ENCODE data around the gene BRK1. TPM values are rescaled to one million over a fixed set of nuclear protein-coding genes. Genes with fewer than 3 reads are reported as not detected.
"Not testable (repeated sequence)": the region's sequence is repeated elsewhere in the genome, so short reads cannot be mapped to it uniquely, and the experiment has no call there.

BRK1 gene
- total and polyA plus RNA-seq, 4 donors, result 103 to 372 (median 197) TPM

- H3K4me3 ChIP-seq (ENCODE audit: low read length in 2 of 2); H3K4me1 ChIP-seq (ENCODE audit: control insufficient read depth in 1 of 2, insufficient read depth in 2 of 2, low read length in 2 of 2); ATAC-seq (ENCODE audit: low FRiP score); H3K27me3 ChIP-seq (ENCODE audit: control insufficient read depth in 1 of 2, insufficient read depth in 2 of 2, low read length in 1 of 2); DNase-seq; intact Hi-C loops (cut with DNase I); H3K27ac ChIP-seq (ENCODE audit: low read depth in 1 of 2, low read length in 2 of 2); H3K36me3 ChIP-seq (ENCODE audit: control insufficient read depth in 1 of 2, insufficient read depth in 2 of 2, low read length in 1 of 2); H3K9me3 ChIP-seq (ENCODE audit: control insufficient read depth, low read length): not testable (repeated sequence)
- 91 to 93% methylated on average over 9 of the region's 9 CpGs for WGBS, 2 donors
Measured at GRCh38 chr3:10135872-10136271, 20.4 kb downstream of the BRK1 start.

DNA sequence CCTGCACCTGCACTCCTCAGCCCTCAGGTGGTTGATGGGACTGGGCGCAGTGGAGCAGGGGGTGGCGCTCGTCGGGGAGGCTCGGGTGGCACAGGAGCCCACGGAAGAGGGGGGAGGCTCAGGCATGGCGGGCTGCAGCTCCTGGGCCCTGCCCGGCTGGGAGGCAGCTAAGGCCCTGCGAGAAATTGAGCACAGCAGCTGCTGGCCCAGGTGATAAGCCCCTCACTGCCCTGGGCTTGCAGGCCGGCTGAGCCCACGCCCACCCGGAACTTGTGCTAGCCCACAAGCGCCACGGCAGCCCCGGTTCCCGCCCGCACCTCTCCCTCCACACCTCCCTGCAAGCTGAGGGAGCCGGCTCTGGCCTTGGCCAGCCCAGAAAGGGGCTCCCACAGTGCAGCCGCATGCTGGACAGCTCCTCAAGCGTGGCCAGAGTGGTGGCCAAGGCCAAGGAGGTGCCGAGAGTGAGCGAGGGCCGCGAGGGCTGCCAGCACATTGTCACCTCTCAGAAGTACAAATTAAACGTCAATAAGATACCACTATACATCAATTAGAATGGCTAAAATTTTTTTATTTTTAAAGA lies 21.0 kb downstream of the BRK1 start:
- no peak overlapping the region for H3K27ac ChIP-seq (ENCODE audit: low read depth in 1 of 2, low read length in 2 of 2)
- no peaks in the 10 kb centered on the region for H3K9me3 ChIP-seq (ENCODE audit: control insufficient read depth, low read length)
- no peak for DNase-seq
- no peaks in the 10 kb centered on the region for H3K27me3 ChIP-seq (ENCODE audit: control insufficient read depth in 1 of 2, insufficient read depth in 2 of 2, low read length in 1 of 2)
- ATAC-seq (ENCODE audit: low FRiP score), result no peak
- intact Hi-C loops (cut with DNase I), result no loop called here
- no peaks in the 10 kb centered on the region for H3K36me3 ChIP-seq (ENCODE audit: control insufficient read depth in 1 of 2, insufficient read depth in 2 of 2, low read length in 1 of 2)
- no peak overlapping the region for H3K4me3 ChIP-seq (ENCODE audit: low read length in 2 of 2)
- WGBS, 2 donors, result 90 to 93% methylated on average over 25 of the region's 25 CpGs
- no peaks in the 10 kb centered on the region for H3K4me1 ChIP-seq (ENCODE audit: control insufficient read depth in 1 of 2, insufficient read depth in 2 of 2, low read length in 2 of 2)

DNA sequence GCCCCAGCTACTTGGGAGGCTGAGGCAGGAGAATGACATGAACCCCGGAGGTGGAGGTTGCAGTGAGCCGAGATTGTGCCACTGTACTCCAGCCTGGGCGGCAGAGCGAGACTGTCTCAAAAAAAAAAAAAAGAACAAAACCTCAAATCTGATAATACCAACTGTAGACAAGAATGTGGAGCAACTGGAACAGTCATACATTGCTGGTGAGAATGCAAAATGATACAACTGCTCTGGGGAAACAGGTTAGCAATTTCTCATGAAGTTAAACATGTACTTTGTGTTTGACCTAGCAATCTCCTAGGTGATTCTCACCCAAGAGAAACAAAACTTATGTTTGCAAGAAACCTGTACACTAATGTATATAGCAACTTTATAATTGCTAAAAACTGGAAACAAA lies 21.7 kb downstream of the BRK1 start:
- WGBS, 2 donors, result 85 to 89% methylated on average over 4 of the region's 4 CpGs
- intact Hi-C loops (cut with DNase I), result no loop called here
- H3K9me3 ChIP-seq (ENCODE audit: control insufficient read depth, low read length), result no peaks in the 10 kb centered on the region

DNA sequence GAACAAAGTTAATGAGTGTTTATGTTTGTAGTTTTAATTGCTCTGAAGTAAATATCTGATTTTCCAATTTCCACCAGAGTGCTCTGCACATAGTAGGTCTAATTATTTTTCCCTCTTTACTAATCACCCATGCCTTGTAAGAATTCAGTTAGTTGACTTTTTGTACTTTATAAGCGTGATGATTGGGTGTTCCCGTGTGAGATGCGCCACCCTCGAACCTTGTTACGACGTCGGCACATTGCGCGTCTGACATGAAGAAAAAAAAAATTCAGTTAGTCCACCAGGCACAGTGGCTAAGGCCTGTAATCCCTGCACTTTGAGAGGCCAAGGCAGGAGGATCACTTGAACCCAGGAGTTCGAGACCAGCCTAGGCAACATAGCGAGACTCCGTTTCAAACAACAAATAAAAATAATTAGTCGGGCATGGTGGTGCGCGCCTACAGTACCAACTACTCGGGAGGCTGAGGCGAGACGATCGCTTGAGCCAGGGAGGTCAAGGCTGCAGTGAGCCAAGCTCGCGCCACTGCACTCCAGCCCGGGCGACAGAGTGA lies 25.6 kb downstream of the BRK1 start:
- WGBS, 2 donors, result 85 to 86% methylated on average over 22 to 23 of the region's 23 CpGs
- Histone ChIP-seq H3K27me3 (ENCODE audit: control insufficient read depth in 1 of 2, insufficient read depth in 2 of 2, low read length in 1 of 2) (no peaks in the 10 kb centered on the region), H3K9me3 (ENCODE audit: control insufficient read depth, low read length) (no peaks in the 10 kb centered on the region), H3K4me3 (ENCODE audit: low read length in 2 of 2) (no peak overlapping the region), H3K36me3 (ENCODE audit: control insufficient read depth in 1 of 2, insufficient read depth in 2 of 2, low read length in 1 of 2) (no peaks in the 10 kb centered on the region), H3K27ac (ENCODE audit: low read depth in 1 of 2, low read length in 2 of 2) (no peak overlapping the region), H3K4me1 (ENCODE audit: control insufficient read depth in 1 of 2, insufficient read depth in 2 of 2, low read length in 2 of 2) (no peaks in the 10 kb centered on the region)
- intact Hi-C loops (cut with DNase I), result loop anchor here in 1 of 2 donors (10.0 kb wide), 1 partner anchor 116 kb away; the partner anchor contains the start of gene FANCD2
- DNase-seq (peak in 1 of 2 donors; percentile 53), ATAC-seq (ENCODE audit: low FRiP score) (no peak)

More for the DNA sequence above, 21.7 kb downstream of the BRK1 start:
- ATAC-seq (ENCODE audit: low FRiP score), result no peak
- no peaks in the 10 kb centered on the region for H3K36me3 ChIP-seq (ENCODE audit: control insufficient read depth in 1 of 2, insufficient read depth in 2 of 2, low read length in 1 of 2)
- no peak overlapping the region for H3K27ac ChIP-seq (ENCODE audit: low read depth in 1 of 2, low read length in 2 of 2)
- no peaks in the 10 kb centered on the region for H3K27me3 ChIP-seq (ENCODE audit: control insufficient read depth in 1 of 2, insufficient read depth in 2 of 2, low read length in 1 of 2)
- no peak for DNase-seq
- H3K4me1 ChIP-seq (ENCODE audit: control insufficient read depth in 1 of 2, insufficient read depth in 2 of 2, low read length in 2 of 2), result no peaks in the 10 kb centered on the region
- no peak overlapping the region for H3K4me3 ChIP-seq (ENCODE audit: low read length in 2 of 2)

DNA sequence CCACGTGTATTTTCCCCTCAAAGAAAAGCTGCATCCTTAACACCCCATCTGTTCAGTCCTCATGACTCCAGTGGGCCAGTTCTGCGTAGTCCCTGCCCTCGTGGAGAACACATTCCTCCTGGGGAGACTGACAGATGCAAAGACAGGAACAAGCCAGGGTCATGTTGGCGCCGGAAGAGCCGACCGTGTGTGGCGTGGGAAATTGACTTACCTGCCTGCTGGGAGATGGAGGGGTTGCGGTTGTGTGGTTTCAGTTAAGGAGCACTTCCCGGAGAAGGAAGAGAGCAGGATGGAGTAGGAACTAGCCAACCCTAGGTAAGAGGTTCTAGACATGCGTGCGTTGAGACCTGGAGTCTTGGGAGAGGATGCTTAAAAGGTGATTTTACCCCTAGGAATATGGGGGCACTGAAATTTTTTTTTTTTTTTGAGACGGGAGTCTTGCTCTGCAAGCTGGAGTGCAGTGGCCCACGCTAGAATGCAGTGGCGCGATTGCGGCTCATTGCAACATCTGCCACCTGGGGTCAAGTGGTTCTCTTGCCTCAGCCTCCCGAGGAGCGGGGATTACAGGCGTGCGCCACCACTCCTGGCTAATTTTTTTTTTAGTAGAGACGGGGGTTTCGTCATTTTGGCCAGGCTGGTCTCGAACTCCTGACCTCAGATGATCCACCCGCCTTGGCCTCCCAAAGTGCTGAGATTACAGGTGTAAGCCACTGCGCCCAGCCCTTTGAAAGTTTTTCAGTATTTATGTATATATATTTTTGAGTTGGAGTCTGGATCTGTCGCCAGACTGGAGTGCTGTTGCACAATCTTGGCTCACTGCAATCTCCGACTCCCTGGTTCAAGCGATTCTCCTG lies 27.5 kb downstream of the BRK1 start:
- no peaks in the 10 kb centered on the region for H3K27me3 ChIP-seq (ENCODE audit: control insufficient read depth in 1 of 2, insufficient read depth in 2 of 2, low read length in 1 of 2)
- H3K9me3 ChIP-seq (ENCODE audit: control insufficient read depth, low read length), result no peaks in the 10 kb centered on the region
- no peak for ATAC-seq (ENCODE audit: low FRiP score)
- DNase-seq, result no peak
- peak overlapping the region in 1 of 2 donors; percentile 3 for H3K4me3 ChIP-seq (ENCODE audit: low read length in 2 of 2)
- H3K4me1 ChIP-seq (ENCODE audit: control insufficient read depth in 1 of 2, insufficient read depth in 2 of 2, low read length in 2 of 2), result no peaks in the 10 kb centered on the region
- WGBS, 2 donors, result 86% methylated on average over 29 of the region's 29 CpGs
- intact Hi-C loops (cut with DNase I), result loop anchor here in 1 of 2 donors (2.0 to 10.0 kb wide), 2 partner anchors 22 to 118 kb away; partner anchors contain the start of genes FANCD2 and IRAK2
- H3K36me3 ChIP-seq (ENCODE audit: control insufficient read depth in 1 of 2, insufficient read depth in 2 of 2, low read length in 1 of 2), result no peaks in the 10 kb centered on the region
- H3K27ac ChIP-seq (ENCODE audit: low read depth in 1 of 2, low read length in 2 of 2), result no peak overlapping the region

DNA sequence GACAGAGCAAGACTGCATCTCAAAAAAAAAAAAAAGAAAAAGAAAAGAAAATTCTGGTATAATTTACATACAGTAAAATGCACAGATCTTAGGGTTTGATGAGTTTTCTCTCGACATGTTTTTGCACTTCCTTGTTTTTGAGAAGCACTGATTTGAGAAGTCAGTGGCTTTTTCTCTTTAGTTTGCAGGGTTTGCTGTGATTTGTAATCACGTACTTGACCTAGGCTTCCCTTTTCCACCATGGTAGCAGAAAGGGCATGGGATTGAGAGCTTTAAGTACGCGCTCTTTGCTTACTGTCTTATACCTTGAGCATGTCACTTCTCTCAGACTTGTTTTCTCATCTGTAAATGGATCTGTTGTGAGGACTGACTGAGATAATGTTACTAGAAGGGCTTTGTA lies 30.2 kb downstream of the BRK1 start:
- 91 to 93% methylated on average over 4 of the region's 4 CpGs for WGBS, 2 donors
- no peak overlapping the region for H3K4me3 ChIP-seq (ENCODE audit: low read length in 2 of 2)
- peaks cover 0 to 3% of the 10 kb centered on the region in 2 donors for H3K36me3 ChIP-seq (ENCODE audit: control insufficient read depth in 1 of 2, insufficient read depth in 2 of 2, low read length in 1 of 2)
- intact Hi-C loops (cut with DNase I), result loop anchor here in 1 of 2 donors (10.0 kb wide), 1 partner anchor 121 kb away; the partner anchor contains the start of gene FANCD2
- DNase-seq (no peak), ATAC-seq (ENCODE audit: low FRiP score) (no peak)
- no peak overlapping the region for H3K27ac ChIP-seq (ENCODE audit: low read depth in 1 of 2, low read length in 2 of 2)
- H3K4me1 ChIP-seq (ENCODE audit: control insufficient read depth in 1 of 2, insufficient read depth in 2 of 2, low read length in 2 of 2), result no peaks in the 10 kb centered on the region
- no peaks in the 10 kb centered on the region for H3K27me3 ChIP-seq (ENCODE audit: control insufficient read depth in 1 of 2, insufficient read depth in 2 of 2, low read length in 1 of 2)
- peaks cover 2% of the 10 kb centered on the region for H3K9me3 ChIP-seq (ENCODE audit: control insufficient read depth, low read length)

- no peak for ATAC-seq (ENCODE audit: low FRiP score)
- no peak overlapping the region for H3K4me3 ChIP-seq (ENCODE audit: low read length in 2 of 2)
- intact Hi-C loops (cut with DNase I), result loop anchor here in 1 of 2 donors (10.0 kb wide), 1 partner anchor 124 kb away; the partner anchor contains the start of gene FANCD2
- 92 to 93% methylated on average over 8 of the region's 8 CpGs for WGBS, 2 donors
- no peaks in the 10 kb centered on the region for H3K27me3 ChIP-seq (ENCODE audit: control insufficient read depth in 1 of 2, insufficient read depth in 2 of 2, low read length in 1 of 2)
- DNase-seq, result peak in 1 of 2 donors; percentile 59
- peaks cover 0 to 3% of the 10 kb centered on the region in 2 donors for H3K36me3 ChIP-seq (ENCODE audit: control insufficient read depth in 1 of 2, insufficient read depth in 2 of 2, low read length in 1 of 2)
- no peaks in the 10 kb centered on the region for H3K4me1 ChIP-seq (ENCODE audit: control insufficient read depth in 1 of 2, insufficient read depth in 2 of 2, low read length in 2 of 2)
- peaks cover 2% of the 10 kb centered on the region for H3K9me3 ChIP-seq (ENCODE audit: control insufficient read depth, low read length)
- no peak overlapping the region for H3K27ac ChIP-seq (ENCODE audit: low read depth in 1 of 2, low read length in 2 of 2)
Measured at GRCh38 chr3:10149226-10149625, 33.8 kb downstream of the BRK1 start.

DNA sequence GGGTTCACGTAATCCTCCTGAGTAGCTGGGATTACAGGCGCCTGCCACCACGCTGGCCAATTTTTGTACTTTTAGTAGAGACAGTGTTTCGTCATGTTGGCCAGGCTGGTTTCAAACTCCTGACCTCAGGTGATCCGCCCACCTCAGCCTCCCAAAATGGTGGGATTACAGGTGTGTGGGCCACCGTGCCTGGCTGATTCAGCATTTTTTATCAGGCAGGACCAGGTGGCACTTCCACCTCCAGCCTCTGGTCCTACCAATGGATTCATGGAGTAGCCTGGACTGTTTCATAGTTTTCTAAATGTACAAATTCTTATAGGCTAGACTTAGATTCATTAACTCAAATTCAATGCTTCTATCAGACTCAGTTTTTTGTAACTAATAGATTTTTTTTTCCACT lies 35.5 kb downstream of the BRK1 start:
- intact Hi-C loops (cut with DNase I), result no loop called here
- WGBS, 2 donors, result 79 to 86% methylated on average over 6 of the region's 6 CpGs
- ATAC-seq (ENCODE audit: low FRiP score), result no peak
- H3K4me3 ChIP-seq (ENCODE audit: low read length in 2 of 2), result no peak overlapping the region
- no peak overlapping the region for H3K27ac ChIP-seq (ENCODE audit: low read depth in 1 of 2, low read length in 2 of 2)
- H3K9me3 ChIP-seq (ENCODE audit: control insufficient read depth, low read length), result peaks cover 2% of the 10 kb centered on the region
- H3K36me3 ChIP-seq (ENCODE audit: control insufficient read depth in 1 of 2, insufficient read depth in 2 of 2, low read length in 1 of 2), result peaks cover 0 to 3% of the 10 kb centered on the region in 2 donors
- H3K27me3 ChIP-seq (ENCODE audit: control insufficient read depth in 1 of 2, insufficient read depth in 2 of 2, low read length in 1 of 2), result no peaks in the 10 kb centered on the region
- DNase-seq, result no peak
- no peaks in the 10 kb centered on the region for H3K4me1 ChIP-seq (ENCODE audit: control insufficient read depth in 1 of 2, insufficient read depth in 2 of 2, low read length in 2 of 2)

All from aorta (tissue), 5 donors.